GM18517 (cell line): ENCODE results near the gene THRB.

Experiments used
- ATAC-seq: cut with Tn5 transposase; IDR thresholded peaks from one replicate; pipeline ENCODE4 v1.9.1; 2021; ENCODE audit warnings: mild to moderate bottlenecking, moderate library complexity; ENCODE audit not compliant: unreplicated experiment

Gene THRB

DNA sequence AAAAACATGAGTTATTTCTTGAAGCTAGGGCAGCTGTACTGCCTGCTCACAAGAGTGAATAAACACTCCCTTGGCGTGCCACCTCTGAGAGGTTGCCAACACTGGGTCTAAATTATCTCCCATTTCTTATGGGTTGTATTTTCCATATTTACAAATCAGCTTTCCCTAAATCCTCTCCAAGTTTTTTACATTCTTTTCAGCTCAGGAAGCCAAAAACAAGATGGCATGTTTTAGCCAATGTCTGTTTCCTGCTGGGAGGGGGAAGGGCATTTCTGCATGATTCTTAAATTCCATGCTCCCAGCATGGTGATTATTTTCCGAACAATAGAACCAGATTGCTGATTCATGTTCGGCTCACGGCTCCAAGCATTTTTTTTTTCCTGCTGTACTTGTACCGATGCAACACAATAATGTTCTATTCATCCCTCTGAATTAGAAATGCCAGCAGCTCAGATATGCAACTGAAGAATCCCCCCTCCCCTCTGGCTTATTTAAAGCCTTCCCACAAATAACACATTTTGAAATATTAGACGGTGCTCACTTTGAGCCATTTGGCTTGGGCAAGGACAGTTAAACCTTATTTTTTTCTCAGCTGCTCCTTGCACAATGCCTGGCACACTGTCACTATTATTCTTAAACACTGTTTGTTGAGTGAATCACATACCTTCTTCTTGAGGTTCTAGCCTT, 252.5 kb downstream of the THRB start:
- ATAC-seq: no peak

DNA sequence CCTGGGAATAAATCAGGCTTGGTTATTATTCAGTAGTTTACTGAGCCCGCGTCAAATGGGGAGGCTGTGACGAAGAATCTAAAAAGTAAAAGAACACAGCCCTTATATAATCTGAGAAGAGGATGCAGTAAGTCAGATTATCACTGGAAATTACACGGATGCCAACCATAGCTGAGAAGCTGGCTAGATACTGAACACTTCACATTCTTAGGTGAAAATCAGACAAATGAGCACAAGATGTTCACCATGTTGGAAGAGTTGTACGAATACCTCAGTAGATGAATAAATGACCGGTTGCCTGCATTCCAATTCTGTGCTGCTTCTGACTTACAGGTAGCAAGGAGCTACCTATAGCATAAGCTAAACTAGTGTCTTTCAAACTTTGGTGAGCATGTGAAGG, 254.3 kb downstream of the THRB start:
- no peak for ATAC-seq

DNA sequence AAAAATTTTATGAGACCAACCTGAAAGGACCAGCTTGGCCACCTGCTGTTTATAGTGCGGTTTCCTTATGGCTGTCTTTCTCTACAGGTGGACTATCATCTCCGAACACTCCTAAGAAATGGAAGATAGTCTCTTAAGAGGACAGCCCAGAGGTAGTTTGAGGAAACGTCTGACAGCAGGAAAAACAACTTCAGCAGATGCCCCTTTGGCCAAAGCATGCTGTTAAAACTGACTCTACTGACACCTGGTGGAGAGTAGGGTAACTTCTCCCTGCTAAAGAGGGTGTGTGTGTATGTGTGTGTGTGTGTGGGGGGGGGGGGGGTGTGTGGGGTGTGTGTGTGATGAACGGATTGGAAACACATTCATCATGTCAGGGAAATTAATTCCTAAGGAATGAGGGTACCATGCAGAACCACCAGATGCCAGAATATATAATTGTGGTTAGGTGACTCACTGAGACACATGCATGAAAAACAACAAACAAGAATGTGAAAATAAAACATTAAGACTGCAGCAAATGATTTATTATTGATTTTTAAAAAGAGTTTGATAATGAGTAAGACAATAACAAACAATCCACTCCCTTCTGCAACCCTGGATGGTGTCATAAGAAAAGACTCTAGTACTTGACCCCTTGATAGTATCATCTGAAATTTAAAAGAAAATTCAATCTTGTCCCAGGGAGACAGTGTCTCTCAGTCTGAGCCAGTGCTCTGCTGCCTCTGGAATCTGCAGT, 256.5 kb downstream of the THRB start:
- ATAC-seq: no peak

DNA sequence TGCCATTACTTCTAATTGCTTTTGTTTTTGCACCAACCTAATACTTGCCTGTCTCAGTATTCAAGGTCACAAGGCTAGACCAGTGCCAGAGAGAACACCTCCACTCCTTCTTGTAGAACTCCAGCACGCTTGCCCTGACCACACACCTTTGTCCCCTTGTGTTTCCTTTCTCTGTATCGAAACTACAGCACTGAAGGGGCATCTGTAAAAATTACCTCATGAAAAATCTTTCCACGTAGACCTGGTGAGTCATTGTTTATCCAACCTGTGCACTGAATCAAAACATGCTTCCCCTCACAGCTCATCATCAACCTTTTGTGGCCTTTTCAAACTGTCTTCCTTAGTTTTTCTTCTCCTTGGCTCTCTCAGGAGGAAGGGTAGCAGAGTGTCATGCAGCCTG, 259.5 kb downstream of the THRB start:
- ATAC-seq: no peak

GRCh38 chr3:24232784-24233183, 261.9 kb downstream of the THRB start:
- ATAC-seq: no peak

DNA sequence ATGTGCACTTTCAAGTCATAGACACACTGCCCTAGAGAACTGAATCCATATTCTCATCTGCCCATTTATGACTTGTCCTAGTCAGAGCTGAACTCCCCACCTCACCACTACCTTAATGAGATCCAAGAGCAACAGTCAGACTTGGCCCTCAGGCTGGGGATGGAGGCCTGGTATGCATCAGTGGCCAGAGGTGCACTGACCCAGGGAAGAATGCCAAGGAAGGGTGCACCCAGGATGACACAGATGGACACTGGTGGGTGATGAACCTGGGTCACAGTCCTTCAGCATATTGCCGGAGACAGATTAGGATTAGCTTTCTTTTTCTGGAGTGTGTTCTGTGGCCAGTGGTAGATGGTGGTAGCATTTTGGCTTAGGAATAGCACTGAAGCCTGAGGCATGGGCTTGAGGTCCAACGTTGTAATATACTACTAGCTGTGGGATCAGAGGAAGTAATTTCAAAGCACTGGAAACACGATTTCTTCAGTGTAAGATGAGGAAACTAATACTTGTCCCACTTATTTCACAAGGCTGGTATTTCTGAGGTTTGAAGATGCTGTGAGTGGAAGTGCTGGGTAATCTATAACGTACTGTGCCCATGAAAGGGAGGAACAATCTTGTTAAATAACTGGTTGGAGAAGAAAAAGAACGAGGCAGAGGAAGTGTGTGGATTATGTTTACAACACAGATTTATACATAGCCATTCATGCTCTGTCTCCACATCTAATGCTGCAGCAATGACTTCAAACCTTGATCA, 265.0 kb downstream of the THRB start:
- ATAC-seq: no peak

GRCh38 chr3:24227635-24228034, 267.0 kb downstream of the THRB start:
- ATAC-seq: no peak

GRCh38 chr3:24226397-24226796, 268.3 kb downstream of the THRB start:
- no peak for ATAC-seq

GRCh38 chr3:24225385-24225950, 269.2 kb downstream of the THRB start:
- no peak for ATAC-seq

DNA sequence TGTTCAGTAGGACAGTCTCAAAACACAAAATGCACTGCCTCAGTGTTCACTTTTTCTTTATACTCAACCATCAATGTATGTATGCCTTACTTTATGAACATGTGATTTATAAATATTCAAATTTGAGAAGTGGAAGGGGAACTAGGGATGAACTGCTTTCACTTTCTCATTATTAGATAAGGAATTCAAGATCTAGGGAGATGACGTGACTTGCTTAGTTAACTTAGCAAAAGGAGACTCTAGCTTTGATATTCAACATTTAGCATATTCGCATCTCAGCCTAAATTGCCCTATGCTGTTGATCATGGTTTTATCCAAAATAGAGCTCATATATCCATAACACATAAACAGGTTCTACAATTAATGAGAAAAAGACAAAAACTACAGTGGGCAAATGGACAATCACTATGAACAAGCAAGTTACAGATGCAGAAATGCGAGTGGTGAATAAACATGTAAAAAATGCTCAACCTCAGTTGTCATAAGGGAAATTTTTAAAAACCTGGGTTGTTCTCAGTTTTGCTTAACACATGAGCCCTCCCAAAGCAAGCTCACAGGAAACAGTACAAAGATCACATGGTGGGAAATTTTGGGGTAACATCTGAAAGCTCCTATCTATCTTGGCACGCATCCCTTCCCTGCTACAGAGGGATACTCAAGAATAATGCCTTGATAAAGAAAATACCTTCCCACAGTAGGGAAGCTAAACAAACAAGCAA, 269.8 kb downstream of the THRB start:
- ATAC-seq: no peak

GRCh38 chr3:24222165-24222805, 272.4 kb downstream of the THRB start:
- no peak for ATAC-seq

DNA sequence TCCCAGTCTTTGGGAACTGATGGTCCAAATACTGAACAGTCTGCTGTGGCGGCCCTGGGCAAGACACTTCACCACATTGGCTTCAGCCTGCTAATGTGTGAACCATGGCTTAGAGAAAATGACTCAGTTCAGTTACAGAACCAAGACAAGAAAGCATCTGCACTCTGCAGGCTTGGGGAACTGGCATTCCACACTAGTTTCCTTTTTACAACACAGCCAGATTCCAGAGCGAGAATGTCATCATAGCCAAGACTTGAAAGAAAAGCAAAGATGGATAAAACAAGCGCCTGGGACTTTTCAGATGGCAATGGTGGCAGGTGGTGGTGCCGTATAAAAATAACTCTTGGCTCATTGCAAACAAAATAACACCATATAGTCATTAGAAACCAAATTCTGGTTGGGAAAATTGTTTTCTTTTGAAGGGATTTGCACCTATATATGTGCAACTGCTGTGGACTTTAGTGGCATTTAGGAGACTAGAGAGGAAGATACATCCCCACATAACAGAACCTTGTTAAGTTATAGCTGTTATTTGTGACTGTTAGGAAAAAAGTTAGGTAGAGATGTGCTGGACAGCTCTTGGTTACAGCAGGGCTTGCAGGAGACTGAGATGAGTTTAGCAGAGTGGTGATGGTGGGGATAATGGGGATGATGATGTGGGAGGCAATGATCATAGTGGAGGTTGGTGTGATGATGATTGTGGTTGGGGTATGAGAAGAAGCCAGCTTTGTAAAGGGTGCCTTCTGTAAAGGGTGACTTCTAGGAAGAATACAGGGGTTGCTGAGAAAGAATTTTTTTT, 273.6 kb downstream of the THRB start:
- no peak for ATAC-seq

- ATAC-seq: no peak
Measured at GRCh38 chr3:24215502-24215901, 279.1 kb downstream of the THRB start.

DNA sequence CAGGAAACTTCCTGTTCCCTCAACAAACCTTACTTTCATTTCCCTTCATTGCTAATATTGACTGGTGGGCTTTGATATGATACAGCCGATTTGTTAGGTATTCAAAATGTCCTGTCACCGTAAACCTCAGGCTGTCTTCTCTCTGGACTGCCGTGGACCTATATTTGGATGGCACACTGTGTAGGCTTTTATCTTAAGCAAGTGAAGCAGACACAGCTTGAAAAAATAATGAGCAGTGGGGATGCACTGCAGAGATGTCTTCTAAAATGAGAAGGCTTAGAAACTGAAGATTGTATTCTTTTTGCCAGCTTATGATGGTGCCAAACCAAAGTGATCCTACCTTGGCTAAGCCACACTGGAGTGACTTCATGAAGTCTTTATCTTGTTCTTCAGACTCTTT, 283.3 kb downstream of the THRB start:
- no peak for ATAC-seq

- no peak for ATAC-seq
Measured at GRCh38 chr3:24202071-24202470, 292.6 kb downstream of the THRB start.

DNA sequence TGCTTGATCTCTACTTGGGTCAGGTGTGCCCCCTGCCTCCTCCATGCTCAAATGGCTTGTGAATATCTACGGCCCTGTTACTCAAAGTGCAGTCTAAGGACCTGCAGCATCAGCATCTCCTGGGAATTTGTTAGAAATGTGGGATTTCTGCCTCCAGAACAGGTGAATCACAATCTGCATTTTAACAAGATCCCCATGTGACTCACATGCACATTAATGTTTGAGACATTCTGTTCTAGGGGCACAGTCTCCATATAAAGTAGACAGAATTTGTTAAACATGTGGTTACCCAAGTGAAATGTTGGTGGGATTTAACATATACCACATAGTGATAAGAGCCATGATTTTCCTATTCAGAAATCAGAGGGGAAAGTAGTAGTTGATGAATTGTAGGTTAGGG, 293.3 kb downstream of the THRB start:
- no peak for ATAC-seq

DNA sequence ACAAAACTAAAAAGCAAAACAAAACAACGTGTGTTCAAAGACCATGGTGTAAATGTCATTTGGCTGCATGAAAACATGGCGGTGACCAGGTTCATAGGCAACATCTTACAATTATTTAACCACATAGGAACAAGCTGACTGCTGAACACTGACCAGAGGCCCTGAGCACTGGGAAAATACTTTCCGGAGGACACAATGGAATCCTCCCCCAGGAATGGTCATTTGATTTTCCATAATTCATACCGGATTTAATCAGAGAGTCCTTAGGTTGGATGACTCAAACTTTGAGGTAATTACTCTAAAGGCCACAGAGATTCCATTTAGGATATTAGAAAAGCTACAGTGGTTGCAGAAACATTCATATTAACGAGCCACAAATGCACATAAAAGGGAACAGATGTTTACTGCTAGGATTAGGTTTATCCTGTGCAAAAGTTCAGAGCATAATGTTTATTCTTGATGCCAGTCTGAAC, 294.8 kb downstream of the THRB start:
- ATAC-seq: no peak

DNA sequence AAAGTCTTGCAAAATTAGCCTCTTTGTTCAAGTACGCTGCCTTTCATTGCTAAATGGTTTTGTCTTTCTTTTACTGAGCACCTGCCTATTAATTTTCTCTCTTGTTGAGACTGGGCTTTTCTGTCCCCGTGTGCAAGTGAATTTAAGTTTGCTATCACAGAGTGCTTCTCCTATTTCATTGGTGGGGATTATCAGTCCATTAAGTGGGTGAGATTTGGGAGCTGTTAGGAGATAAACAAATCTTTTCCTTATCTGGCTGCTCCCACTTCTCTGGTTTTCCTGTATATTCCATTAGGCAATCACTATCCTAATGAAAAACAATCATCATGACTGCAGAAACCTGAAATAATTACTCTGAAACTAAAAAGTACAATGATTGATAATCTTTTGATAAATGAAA, 295.4 kb downstream of the THRB start:
- no peak for ATAC-seq

- ATAC-seq: no peak
Measured at GRCh38 chr3:24198728-24199127, 295.9 kb downstream of the THRB start.

- ATAC-seq: no peak
Measured at GRCh38 chr3:24197809-24198208, 296.8 kb downstream of the THRB start.
